Daoy (cell line): Measurements from ENCODE around the gene EYA3. TPM values are rescaled to one million over a fixed set of nuclear protein-coding genes. Genes with fewer than 3 reads are reported as not detected.

Experiments
- DNase-seq: peaks from one replicate; pipeline ENCODE4 v3.0.0-alpha.2; 2015; ENCODE audit warnings: low read depth
- total RNA-seq: library from RNA; depleted of rRNA; stranded (reverse); fragments of >200 nt; shearing (Covaris generic); gene quantifications from 2 replicates; pipeline ENCODE4 v1.2.3, GENCODE V29; 2014; rRNA removed

The EYA3 gene, protein sequence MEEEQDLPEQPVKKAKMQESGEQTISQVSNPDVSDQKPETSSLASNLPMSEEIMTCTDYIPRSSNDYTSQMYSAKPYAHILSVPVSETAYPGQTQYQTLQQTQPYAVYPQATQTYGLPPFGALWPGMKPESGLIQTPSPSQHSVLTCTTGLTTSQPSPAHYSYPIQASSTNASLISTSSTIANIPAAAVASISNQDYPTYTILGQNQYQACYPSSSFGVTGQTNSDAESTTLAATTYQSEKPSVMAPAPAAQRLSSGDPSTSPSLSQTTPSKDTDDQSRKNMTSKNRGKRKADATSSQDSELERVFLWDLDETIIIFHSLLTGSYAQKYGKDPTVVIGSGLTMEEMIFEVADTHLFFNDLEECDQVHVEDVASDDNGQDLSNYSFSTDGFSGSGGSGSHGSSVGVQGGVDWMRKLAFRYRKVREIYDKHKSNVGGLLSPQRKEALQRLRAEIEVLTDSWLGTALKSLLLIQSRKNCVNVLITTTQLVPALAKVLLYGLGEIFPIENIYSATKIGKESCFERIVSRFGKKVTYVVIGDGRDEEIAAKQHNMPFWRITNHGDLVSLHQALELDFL
- total RNA-seq: 17.6 and 20.5 TPM in 2 replicates

DNA sequence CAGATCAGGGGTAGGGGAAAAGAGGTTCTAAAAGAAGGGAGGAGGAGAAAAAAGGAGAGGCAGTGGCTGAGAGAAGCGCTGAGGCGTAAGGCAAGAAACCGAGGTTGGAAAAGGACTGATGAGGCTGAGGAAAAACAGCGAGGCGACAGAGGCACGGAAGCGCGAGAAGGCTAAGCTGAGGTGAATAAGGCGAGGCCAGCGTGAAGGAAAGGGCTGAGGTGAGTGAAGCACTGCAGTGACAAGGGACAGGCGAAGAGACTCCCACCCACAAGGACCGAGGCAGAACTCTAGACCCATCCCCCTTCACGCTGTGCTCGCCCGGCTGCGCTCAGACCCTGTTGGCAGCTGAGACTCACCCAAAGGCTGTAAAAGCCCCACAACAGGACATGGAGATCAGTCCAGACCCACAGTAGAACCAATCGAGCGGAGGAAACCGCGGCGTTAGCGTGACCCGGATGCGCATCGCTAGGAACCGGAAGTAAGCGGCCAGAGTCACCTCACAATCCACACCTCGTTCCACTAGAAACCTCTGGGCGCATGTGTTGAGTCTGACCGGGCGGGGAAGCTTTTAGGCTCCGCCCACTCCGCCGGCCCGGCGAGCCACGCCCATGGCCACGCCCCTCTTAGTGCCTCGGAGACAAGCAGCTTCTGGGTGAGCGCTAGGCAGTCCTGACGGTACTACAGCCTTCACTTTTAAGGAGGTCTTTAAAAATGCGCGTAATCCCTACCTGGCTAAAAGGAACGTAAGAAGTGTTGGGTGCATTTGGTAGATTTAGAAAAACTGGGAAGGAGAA, at the start of gene EYA3:
Gene EYA3, minus strand, starts transcription at position 443 of the 794 bp plus-strand sequence. CDS start 30,584 bp downstream, outside the sequence.
- DNase-seq: peak; percentile 99

GRCh38 chr1:28136922-28137613, 48.7 kb upstream of the EYA3 start:
- DNase-seq: peak; percentile 52

GRCh38 chr1:28136169-28136921, 47.9 kb upstream of the EYA3 start:
- no peak for DNase-seq

GRCh38 chr1:28135371-28136168, 47.2 kb upstream of the EYA3 start:
- no peak for DNase-seq

- no peak for DNase-seq
These were observed 46.3 kb upstream of the EYA3 start for GRCh38 chr1:28134651-28135207.

DNA sequence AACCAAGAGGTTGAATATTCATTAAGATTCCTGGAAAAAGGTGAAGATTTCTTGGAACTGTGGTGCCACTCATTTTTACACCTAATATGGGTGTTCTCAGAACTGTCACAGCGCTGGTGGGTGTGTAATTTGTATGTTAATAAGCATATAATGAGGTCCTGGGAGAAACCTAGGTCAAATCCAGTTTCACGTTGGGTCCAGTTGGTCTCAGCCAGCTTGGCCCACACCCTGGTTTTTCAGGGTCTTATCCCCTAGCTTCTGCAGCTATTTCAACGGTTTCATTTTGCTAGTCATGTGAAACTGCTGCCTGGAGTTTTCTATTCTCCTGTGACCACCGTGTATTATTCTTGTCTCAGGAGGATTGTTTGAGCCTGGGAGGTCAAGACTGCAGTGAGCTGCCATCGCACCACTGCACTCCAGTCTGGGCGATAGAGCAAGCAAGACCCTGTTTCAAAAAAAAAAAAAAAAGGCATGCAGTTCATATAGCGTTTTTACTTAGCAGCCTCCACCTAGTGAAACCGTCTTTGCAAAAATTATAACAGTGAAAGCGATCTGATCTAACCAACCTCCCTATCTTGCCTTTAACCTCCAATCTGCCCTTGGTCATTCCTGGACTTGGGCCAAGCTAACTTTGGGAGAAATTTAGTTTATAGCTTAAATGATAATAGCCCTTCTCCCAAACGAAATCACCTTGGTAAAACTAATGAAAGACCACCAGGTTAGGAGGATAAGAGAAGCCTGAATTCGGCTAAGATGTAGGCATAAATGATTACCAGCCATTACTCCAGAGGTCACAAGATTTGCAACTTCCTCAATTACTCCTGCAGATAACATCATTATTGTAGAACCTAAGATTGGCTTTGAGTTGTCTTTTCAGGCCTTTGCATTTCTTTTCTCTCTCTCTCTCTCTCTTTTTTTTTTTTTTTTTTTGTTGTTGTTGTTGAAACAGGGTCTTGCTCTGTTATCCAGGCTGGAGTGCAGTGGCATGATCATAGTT, 44.1 kb upstream of the EYA3 start:
- DNase-seq: no peak

DNA sequence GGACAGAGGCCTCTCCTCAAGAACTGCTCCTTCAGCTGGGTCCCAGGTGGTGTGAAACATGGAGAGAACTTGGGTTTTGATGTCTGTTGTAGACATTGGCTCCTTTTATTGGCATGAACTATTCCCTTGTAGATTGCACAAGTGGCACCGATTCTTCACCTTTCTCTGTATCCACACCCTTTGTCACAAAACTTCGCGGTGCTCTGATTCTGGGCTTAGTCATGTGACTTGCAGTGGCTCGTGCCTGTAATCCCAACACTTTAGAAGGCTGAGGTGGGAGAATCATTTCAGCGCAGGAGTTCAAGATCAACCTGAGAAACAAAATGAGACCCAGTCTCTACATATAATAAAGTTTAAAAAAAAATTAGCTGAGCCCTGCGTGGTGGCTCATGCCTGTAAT, 42.5 kb upstream of the EYA3 start:
- DNase-seq: no peak

DNA sequence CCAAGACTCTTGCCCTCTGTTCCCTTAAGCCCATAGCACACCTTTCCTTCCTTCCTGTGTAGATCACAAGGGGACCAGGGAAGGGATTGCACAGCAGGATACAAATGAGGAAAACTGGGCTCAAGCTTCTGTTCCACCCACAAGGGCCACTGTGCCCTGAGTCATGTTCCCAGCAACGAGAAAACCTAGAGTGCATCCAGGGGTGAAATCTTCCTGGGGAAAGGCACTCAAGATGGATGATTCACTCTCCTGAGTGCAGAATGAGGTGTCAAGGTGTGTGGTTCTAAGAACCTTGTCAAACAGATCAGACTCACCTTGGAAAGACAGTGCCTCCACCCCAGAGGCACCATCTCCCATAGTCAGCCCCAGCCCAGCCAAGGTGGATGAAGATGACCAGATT, 40.7 kb upstream of the EYA3 start:
- peak; percentile 72 for DNase-seq

DNA sequence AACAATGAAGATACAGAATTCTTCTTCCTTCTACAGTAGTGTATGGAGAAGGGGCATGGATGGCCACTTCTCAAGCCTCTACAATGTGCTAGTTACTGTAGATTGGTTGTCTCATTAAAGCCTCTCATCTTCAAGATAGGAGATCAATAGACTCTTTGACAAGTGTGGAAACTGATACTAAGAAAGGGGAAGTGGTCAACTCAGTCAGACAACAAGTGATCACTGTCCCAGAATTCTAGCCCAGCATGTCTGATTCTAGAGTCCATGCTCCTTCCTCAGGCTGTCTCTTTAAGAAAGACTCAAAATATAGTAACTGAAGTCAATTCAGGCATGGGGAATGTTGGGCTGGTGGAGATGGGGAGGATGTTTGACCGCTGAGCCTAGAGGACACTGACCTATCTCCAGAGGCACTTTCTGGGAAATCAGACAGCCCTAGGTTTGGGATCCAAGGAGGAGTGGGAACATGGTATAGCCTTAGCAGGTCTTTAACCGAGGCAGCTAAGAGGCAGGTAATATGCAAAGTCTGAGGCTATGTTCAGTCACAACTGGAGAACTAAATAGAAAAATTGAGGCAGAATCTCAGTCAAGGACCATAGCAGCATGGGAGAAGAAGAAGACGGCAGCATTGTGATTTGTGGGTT, 39.3 kb upstream of the EYA3 start:
- no peak for DNase-seq

- no peak for DNase-seq
These were observed 38.5 kb upstream of the EYA3 start for GRCh38 chr1:28126783-28127490.

GRCh38 chr1:28126212-28126611, 37.8 kb upstream of the EYA3 start:
- no peak for DNase-seq

DNA sequence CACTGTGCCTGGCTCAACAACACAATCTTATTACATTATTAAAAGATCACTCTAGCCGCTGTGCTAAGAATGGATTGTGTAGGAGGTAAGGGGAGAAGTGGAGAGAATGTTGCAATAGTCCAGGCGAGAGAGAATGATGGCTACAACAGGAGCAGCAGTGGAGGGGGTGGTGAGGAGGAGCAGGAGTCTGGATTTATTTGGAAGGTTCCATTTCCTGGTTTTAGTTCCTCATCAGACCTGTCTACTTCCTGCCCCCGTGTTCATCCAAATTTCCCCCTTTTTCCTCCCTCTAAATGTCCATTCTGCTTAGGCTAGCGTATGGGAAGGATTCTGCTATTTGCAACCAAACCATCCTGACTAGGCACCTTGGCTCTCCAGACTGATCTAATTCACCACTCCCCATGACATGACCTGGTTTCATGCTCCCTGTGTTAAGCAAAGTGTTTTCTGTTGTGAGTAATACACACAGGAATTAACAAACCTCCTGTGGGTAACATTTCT, 35.1 kb upstream of the EYA3 start:
- peak; percentile 66 for DNase-seq

DNA sequence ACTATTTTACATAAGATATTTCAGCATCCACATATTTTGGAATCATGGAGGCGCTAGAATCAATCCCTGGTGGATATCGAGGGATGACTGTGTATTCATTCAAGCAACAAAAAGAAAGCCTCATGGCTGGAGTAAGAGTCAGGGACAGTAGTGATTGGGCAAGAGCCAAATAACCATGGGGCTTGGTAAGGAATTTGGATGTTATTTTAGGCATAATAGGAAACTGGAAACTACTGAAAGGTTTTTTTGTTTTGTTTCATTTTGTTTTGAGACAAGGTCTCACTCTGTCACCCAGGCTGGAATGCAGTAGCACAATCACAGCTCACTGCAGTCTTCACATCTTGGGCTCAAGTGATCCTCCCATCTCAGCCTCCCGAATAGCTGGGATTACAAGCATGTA, 33.8 kb upstream of the EYA3 start:
- DNase-seq: no peak

- no peak for DNase-seq
These were observed 31.1 kb upstream of the EYA3 start for GRCh38 chr1:28119556-28119955.

- no peak for DNase-seq
These were observed 30.4 kb upstream of the EYA3 start for GRCh38 chr1:28118640-28119307.

- DNase-seq: peak; percentile 24
These were observed 26.9 kb upstream of the EYA3 start for GRCh38 chr1:28115267-28115666.

GRCh38 chr1:28114844-28115243, 26.4 kb upstream of the EYA3 start:
- no peak for DNase-seq
